SK-N-SH treated with all-trans-retinoic acid at 6 μM for 48 hours (cell line): ENCODE results near the gene RPS14.

Experiments
- ATAC-seq: fragments of 200-7000 bp; cut with Tn5 transposase; 3 replicates; pipeline ENCODE4 v1.9.1; 2020; ENCODE audit warnings: mild to moderate bottlenecking, moderate library complexity
- ARNTL ChIP-seq: fragments of 450-650 bp; formaldehyde crosslinking; IDR thresholded peaks from 2 replicates; pipeline ENCODE4 v1.5.0; 2020; ENCODE audit warnings: low read depth, mild to moderate bottlenecking, moderate library complexity, borderline replicate concordance
- CREB5 ChIP-seq: fragments of 250-450 bp; sonication (Bioruptor Pico); IDR thresholded peaks from 2 replicates; pipeline ENCODE4 v1.5.1; 2020; ENCODE audit warnings: low read depth, mild to moderate bottlenecking, moderate library complexity
- CSDC2 ChIP-seq: fragments of 250-450 bp; sonication (Bioruptor Pico); IDR thresholded peaks from 2 replicates; pipeline ENCODE4 v1.5.0; 2020; ENCODE audit warnings: mild to moderate bottlenecking, moderate library complexity
- ESRRG ChIP-seq: fragments of 250-450 bp; sonication (Bioruptor Pico); IDR thresholded peaks from 2 replicates; pipeline ENCODE4 v1.6.1; 2021; ENCODE audit warnings: mild to moderate bottlenecking
- GLIS3 ChIP-seq: fragments of 250-450 bp; sonication (Bioruptor Pico); IDR thresholded peaks from 2 replicates; pipeline ENCODE4 v1.5.0; 2020; ENCODE audit warnings: mild to moderate bottlenecking, moderate library complexity
- ISL1 ChIP-seq: fragments of 250-450 bp; sonication (Bioruptor Pico); IDR thresholded peaks from 2 replicates; pipeline ENCODE4 v2.1.2; 2022; ENCODE audit warnings: mild to moderate bottlenecking, moderate library complexity
- PATZ1 ChIP-seq: fragments of 250-450 bp; sonication (Bioruptor Pico); IDR thresholded peaks from 2 replicates; pipeline ENCODE4 v1.8.0; 2020; ENCODE audit warnings: mild to moderate bottlenecking, moderate library complexity, borderline replicate concordance
- PPARA ChIP-seq: fragments of 250-450 bp; sonication (Bioruptor Pico); IDR thresholded peaks from 2 replicates; pipeline ENCODE4 v1.5.0; 2020; ENCODE audit warnings: mild to moderate bottlenecking, borderline replicate concordance
- TOX ChIP-seq: fragments of 250-450 bp; sonication (Bioruptor Pico); IDR thresholded peaks from 2 replicates; pipeline ENCODE4 v1.8.0; 2021; ENCODE audit warnings: mild to moderate bottlenecking, moderate library complexity, borderline replicate concordance
- TSHZ2 ChIP-seq: fragments of 250-450 bp; sonication (Bioruptor Pico); IDR thresholded peaks from 2 replicates; pipeline ENCODE4 v1.5.0; 2020; ENCODE audit warnings: mild to moderate bottlenecking, moderate library complexity
- ZC3H10 ChIP-seq: fragments of 250-450 bp; sonication (Bioruptor Pico); IDR thresholded peaks from 2 replicates; pipeline ENCODE4 v1.5.1; 2021; ENCODE audit warnings: mild to moderate bottlenecking, moderate library complexity
- ZFP30 ChIP-seq: fragments of 450-650 bp; formaldehyde crosslinking; IDR thresholded peaks from 2 replicates; pipeline ENCODE4 v1.5.0; 2022; ENCODE audit warnings: mild to moderate bottlenecking, moderate library complexity
- ZNF70 ChIP-seq: fragments of 450-650 bp; formaldehyde crosslinking; IDR thresholded peaks from 2 replicates; pipeline ENCODE4 v1.5.0; 2020; ENCODE audit warnings: mild to moderate bottlenecking, moderate library complexity
- ZNF8 ChIP-seq: fragments of 450-650 bp; formaldehyde crosslinking; IDR thresholded peaks from 2 replicates; pipeline ENCODE4 v1.5.0; 2020; ENCODE audit warnings: mild to moderate bottlenecking, moderate library complexity
- TF ChIP-seq, protein P1 (sequence below): fragments of 250-450 bp; sonication (Bioruptor Pico); IDR thresholded peaks from 2 replicates; pipeline ENCODE4 v1.8.0; 2021; ENCODE audit warnings: low read depth, mild to moderate bottlenecking, moderate library complexity, borderline replicate concordance
- TF ChIP-seq, protein P2 (sequence below): fragments of 250-450 bp; sonication (Bioruptor Pico); IDR thresholded peaks from 2 replicates; pipeline ENCODE4 v1.5.1; 2021; ENCODE audit warnings: mild to moderate bottlenecking, moderate library complexity

Gene RPS14

DNA sequence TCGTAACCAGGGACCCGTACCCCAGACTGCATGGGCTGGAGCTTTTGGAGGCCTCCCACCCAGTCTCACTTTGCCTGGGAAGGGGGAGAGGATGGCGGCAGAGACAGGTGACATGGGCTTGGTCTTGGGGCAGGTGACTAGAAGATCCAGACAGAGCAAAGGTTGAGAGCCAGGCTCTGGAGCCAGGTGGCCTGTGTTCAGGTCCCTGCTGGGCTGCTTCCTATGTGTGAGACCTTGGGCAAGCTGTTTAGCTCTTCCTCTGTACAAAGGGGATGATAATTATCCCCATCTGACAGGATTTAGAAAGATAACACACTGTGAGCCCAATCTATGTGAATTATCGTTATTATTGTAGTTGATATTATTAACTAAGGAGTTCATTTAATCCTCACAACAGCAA, 42.3 kb upstream of the RPS14 start:
- ATAC-seq: no peak

DNA sequence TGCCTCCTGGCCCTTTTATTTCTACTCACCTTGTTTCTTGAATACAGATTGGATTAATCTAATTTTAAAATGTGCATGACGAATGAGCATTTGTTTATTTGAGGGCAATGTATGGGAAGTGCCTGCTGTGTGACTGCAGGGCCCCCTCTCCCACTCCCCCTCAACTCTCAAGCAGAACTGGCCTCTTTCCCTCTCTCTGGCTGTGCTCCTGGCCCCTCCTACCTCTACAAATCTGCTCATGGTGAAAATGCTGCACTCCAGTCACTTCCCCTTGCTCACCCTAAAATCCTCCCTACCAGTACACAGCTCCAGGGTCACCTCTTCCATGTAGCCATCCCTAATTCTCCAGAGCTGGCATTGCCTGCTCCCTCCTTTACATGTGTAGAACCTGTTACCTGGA, 41.2 kb upstream of the RPS14 start:
- no peak for TF ChIP-seq ZNF70 (CRISPR knock-in tag)
- TF ChIP-seq PPARA (CRISPR knock-in tag): no peak
- no peak for TF ChIP-seq ZNF8 (CRISPR knock-in tag)
- ATAC-seq: no peak

More for the DNA sequence above, 42.3 kb upstream of the RPS14 start:
- no peak for TF ChIP-seq GLIS3 (CRISPR knock-in tag)
- TF ChIP-seq ZFP30: no peak
- TF ChIP-seq, protein P1, sequence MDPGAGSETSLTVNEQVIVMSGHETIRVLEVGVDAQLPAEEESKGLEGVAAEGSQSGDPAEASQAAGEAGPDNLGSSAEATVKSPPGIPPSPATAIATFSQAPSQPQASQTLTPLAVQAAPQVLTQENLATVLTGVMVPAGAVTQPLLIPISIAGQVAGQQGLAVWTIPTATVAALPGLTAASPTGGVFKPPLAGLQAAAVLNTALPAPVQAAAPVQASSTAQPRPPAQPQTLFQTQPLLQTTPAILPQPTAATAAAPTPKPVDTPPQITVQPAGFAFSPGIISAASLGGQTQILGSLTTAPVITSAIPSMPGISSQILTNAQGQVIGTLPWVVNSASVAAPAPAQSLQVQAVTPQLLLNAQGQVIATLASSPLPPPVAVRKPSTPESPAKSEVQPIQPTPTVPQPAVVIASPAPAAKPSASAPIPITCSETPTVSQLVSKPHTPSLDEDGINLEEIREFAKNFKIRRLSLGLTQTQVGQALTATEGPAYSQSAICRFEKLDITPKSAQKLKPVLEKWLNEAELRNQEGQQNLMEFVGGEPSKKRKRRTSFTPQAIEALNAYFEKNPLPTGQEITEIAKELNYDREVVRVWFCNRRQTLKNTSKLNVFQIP: no peak
- TF ChIP-seq PATZ1 (CRISPR knock-in tag): no peak
- no peak for TF ChIP-seq TOX (CRISPR knock-in tag)
- no peak for TF ChIP-seq TSHZ2 (CRISPR knock-in tag)
- TF ChIP-seq, protein P2, sequence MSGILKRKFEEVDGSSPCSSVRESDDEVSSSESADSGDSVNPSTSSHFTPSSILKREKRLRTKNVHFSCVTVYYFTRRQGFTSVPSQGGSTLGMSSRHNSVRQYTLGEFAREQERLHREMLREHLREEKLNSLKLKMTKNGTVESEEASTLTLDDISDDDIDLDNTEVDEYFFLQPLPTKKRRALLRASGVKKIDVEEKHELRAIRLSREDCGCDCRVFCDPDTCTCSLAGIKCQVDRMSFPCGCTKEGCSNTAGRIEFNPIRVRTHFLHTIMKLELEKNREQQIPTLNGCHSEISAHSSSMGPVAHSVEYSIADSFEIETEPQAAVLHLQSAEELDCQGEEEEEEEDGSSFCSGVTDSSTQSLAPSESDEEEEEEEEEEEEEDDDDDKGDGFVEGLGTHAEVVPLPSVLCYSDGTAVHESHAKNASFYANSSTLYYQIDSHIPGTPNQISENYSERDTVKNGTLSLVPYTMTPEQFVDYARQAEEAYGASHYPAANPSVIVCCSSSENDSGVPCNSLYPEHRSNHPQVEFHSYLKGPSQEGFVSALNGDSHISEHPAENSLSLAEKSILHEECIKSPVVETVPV: no peak
- no peak for TF ChIP-seq CSDC2
- no peak for TF ChIP-seq CREB5 (CRISPR knock-in tag)
- no peak for TF ChIP-seq ESRRG

GRCh38 chr5:150490296-150490669, 40.7 kb upstream of the RPS14 start:
- no peak for ATAC-seq
- TF ChIP-seq PPARA (CRISPR knock-in tag): no peak
- TF ChIP-seq CREB5 (CRISPR knock-in tag): no peak
- TF ChIP-seq ISL1 (CRISPR knock-in tag): no peak
- TF ChIP-seq ZFP30: no peak
- TF ChIP-seq, protein P1: no peak
- TF ChIP-seq CSDC2: no peak
- no peak for TF ChIP-seq ARNTL (CRISPR knock-in tag)
- TF ChIP-seq ZC3H10 (CRISPR knock-in tag): no peak
